SK-MEL-5 (cell line): ENCODE results near the gene CEACAM1. TPM values are rescaled to one million over a fixed set of nuclear protein-coding genes. Genes with fewer than 3 reads are reported as not detected.
"Not testable (repeated sequence)": the region's sequence is repeated elsewhere in the genome, so short reads cannot be mapped to it uniquely, and the experiment has no call there.

ENCODE experiments used
- DNase-seq: peaks from one replicate; pipeline ENCODE4 v3.0.0-alpha.2; 2016; ENCODE audit warnings: low read depth, low spot score
- in situ Hi-C: cut with HindIII; loops from 2 replicates; pipeline ENCODE4 v1.10.0; 2016; ENCODE audit warnings: low sequenced_read_pairs, high pct_unique_total_duplicates, low pct_unique_long_range_greater_than_20kb
- total RNA-seq: library from RNA; depleted of rRNA; stranded (reverse); fragments of >200 nt; shearing (Covaris generic); gene quantifications from 2 replicates; pipeline ENCODE4 v1.2.3, GENCODE V29; 2014

The CEACAM1 gene
- total RNA-seq, 1 experiment from 2014 or later: 31.2 TPM

- in situ Hi-C loops: no loop called here
- no peak for DNase-seq
Observed at GRCh38 chr19:42495663-42496062, 32.6 kb downstream of the CEACAM1 start.

GRCh38 chr19:42494321-42494720 is 34.0 kb downstream of the CEACAM1 start:
- no peak for DNase-seq
- in situ Hi-C loops: no loop called here

GRCh38 chr19:42488783-42489521 is 39.3 kb downstream of the CEACAM1 start:
- peak; percentile 97 for DNase-seq
- in situ Hi-C loops: no loop called here

GRCh38 chr19:42487798-42488178 is 40.5 kb downstream of the CEACAM1 start:
- DNase-seq: no peak
- in situ Hi-C loops: no loop called here

GRCh38 chr19:42487032-42487797 is 41.1 kb downstream of the CEACAM1 start:
- in situ Hi-C loops: no loop called here
- DNase-seq: no peak

- DNase-seq: not testable (repeated sequence)
Observed at GRCh38 chr19:42485036-42485435, 43.2 kb downstream of the CEACAM1 start.

GRCh38 chr19:42480335-42481095 is 47.8 kb downstream of the CEACAM1 start:
- DNase-seq: peak; percentile 96
- in situ Hi-C loops: no loop called here

More at GRCh38 chr19:42485036-42485435, 43.2 kb downstream of the CEACAM1 start:
- in situ Hi-C loops: not testable (repeated sequence)

- no peak for DNase-seq
- in situ Hi-C loops: no loop called here
Observed at GRCh38 chr19:42479736-42480135, 48.5 kb downstream of the CEACAM1 start.

GRCh38 chr19:42478765-42479311 is 49.4 kb downstream of the CEACAM1 start:
- in situ Hi-C loops: no loop called here

GRCh38 chr19:42477933-42478332 is 50.3 kb downstream of the CEACAM1 start:
- no peak for DNase-seq
- in situ Hi-C loops: no loop called here

More at GRCh38 chr19:42478765-42479311, 49.4 kb downstream of the CEACAM1 start:
- DNase-seq: no peak

- DNase-seq: no peak
- in situ Hi-C loops: no loop called here
Observed at GRCh38 chr19:42477117-42477516, 51.2 kb downstream of the CEACAM1 start.

GRCh38 chr19:42475366-42475765 is 52.9 kb downstream of the CEACAM1 start:
- in situ Hi-C loops: no loop called here
- DNase-seq: no peak

GRCh38 chr19:42474743-42475142 is 53.5 kb downstream of the CEACAM1 start:
- no peak for DNase-seq
- in situ Hi-C loops: no loop called here

GRCh38 chr19:42473686-42474085 is 54.6 kb downstream of the CEACAM1 start:
- in situ Hi-C loops: no loop called here
- DNase-seq: no peak

- no peak for DNase-seq
- in situ Hi-C loops: no loop called here
Observed at GRCh38 chr19:42472402-42473147, 55.7 kb downstream of the CEACAM1 start.

GRCh38 chr19:42471554-42472249 is 56.6 kb downstream of the CEACAM1 start:
- DNase-seq: no peak

More at GRCh38 chr19:42471554-42472249, 56.6 kb downstream of the CEACAM1 start:
- in situ Hi-C loops: no loop called here
